HG03103 (cell line): ENCODE measurements around the gene CLUH.
A peak's percentile ranks its signal among the peaks of the same experiment; 100 is the strongest.

Experiments
- ATAC-seq: cut with Tn5 transposase; IDR thresholded peaks from one replicate; pipeline ENCODE4 v1.9.1; 2021; ENCODE audit warnings: low read depth; ENCODE audit not compliant: unreplicated experiment

The CLUH gene, protein sequence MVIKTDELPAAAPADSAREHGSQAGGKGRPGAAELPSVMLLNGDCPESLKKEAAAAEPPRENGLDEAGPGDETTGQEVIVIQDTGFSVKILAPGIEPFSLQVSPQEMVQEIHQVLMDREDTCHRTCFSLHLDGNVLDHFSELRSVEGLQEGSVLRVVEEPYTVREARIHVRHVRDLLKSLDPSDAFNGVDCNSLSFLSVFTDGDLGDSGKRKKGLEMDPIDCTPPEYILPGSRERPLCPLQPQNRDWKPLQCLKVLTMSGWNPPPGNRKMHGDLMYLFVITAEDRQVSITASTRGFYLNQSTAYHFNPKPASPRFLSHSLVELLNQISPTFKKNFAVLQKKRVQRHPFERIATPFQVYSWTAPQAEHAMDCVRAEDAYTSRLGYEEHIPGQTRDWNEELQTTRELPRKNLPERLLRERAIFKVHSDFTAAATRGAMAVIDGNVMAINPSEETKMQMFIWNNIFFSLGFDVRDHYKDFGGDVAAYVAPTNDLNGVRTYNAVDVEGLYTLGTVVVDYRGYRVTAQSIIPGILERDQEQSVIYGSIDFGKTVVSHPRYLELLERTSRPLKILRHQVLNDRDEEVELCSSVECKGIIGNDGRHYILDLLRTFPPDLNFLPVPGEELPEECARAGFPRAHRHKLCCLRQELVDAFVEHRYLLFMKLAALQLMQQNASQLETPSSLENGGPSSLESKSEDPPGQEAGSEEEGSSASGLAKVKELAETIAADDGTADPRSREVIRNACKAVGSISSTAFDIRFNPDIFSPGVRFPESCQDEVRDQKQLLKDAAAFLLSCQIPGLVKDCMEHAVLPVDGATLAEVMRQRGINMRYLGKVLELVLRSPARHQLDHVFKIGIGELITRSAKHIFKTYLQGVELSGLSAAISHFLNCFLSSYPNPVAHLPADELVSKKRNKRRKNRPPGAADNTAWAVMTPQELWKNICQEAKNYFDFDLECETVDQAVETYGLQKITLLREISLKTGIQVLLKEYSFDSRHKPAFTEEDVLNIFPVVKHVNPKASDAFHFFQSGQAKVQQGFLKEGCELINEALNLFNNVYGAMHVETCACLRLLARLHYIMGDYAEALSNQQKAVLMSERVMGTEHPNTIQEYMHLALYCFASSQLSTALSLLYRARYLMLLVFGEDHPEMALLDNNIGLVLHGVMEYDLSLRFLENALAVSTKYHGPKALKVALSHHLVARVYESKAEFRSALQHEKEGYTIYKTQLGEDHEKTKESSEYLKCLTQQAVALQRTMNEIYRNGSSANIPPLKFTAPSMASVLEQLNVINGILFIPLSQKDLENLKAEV (N-terminal part only)

DNA sequence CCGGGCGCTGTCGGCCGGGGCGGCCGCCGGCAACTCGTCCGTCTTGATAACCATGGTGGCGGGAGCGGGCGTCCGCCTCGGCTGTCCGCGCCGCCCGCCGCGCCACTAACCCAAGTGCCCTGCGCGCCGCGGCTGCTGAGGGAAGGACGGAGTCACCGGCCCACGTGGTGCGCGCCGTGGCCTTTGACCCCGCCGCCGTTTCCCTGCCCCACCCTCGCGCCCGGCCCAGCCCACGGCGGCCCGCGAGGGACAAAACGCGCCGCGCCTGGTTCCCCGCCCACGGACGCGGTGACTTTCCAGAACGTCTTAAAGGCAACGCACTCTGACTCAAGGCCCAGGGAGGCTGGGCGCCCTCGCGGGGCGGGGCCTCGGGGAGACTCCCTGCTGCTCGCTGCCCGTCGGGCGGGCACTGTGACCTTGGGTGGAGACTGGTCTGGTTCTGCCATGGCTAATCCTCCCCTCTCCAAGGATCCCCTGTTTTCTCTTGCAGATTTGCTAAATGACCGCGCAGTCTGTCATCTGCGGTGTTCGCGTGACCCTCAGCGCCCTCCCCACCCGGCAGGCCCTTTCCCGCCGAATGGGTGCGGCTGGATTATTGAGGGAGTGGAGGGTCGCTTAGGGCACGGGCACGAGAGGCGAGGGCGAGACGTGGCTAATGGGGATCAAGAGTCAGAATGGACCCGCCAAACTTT, at the start of gene CLUH:
Gene CLUH (minus strand): TSS at position 157 of the 692 bp plus-strand sequence. CDS start 103 bp downstream, at position 54.
- peak; percentile 67 for ATAC-seq

DNA sequence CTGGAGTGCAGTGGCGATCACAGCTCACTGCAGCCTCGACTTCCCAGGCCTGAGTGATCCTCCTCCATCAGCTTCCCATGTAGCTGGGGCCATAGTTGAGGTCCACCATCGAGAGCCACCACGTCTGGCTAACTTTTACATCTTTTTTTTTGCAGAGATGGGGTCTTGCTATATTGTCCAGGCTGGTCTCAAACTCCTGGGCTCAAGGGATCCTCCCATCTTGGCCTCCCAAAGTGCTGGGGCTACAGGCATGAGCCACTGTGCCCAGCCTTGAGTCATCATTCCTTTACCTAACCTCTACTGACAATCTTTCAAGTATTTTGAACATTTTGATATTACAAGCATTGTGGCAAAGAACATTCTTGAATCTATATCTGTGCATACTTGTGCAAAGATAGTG, 47.3 kb upstream of the CLUH start:
- ATAC-seq = no peak

DNA sequence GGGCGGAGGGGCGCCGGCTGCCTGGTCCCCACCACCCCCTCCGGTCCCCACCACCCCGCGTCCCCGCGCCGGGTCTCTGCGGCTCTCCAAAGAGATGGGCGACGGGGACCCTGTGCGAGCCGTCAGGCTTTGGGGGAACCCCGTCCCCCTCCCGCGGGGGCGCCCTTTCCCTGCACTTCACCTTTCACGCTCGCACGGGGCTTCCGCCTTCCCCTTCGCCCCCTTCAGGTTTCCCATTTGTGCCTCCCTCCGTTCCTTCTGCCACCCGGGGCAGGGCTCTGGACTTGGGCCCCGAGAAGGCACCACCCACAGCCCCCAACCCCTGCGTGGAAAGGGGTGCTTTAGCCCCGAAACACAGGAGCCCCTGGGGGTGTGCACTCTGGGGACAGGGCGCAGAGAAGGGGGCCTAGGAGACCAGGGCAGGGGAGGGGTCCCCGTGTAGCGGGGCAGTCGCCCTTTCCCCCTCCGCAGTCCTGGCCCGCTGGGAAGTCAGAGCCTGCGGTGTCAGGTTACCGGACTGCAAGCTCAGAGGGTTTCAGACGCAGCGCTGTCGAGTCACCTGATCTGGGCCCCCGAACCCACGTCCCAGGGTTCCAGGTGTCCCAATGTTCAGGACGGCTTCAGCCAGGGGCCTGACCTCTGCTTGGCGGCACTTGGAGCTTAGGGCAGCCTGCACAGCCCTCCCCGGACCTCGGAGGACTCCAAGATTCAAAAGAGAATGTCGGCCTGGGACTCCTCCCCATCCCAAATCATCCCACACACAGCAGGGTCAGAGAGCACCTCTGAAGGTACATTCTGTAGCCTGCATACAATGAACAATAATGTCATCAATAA, 44.5 kb upstream of the CLUH start:
- ATAC-seq = no peak

DNA sequence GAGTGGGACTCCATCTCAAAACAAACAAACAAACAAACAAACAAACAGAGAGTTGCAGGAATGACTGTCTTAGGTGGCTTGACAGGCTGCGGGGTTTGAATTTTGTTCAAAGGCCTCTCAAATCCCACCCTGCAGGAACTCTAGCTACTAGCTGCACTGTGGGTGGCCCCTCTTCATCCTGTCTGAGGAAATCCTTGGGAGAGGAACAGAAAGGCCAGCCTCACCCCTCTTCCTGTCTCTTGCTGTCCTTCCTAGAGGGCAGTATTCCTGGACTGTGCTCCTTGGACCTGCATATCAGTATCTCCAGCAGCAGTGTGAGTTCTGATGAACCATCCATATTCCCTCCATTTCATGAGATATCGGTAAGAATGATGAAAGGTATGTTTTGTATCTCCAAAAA, 39.9 kb upstream of the CLUH start:
- no peak for ATAC-seq

DNA sequence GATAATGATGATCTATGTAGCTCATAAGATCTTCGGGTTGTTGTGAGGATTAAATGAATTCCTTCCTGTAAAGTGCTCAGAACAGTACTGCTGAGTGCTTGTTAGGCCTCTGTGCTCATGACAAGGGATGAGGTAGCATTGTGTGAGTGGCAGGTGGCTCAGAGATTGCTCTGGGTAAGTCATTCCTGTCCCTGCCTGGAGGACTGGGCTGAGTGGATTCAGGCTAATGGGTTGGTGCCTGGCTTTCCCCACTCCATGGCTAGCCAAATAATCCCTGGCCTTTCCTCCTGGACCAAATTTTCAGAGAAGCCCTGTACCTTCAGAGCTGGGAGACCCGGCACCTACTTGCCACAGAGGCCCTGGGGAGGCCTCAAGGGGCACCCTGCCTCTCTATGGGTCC, 39.2 kb upstream of the CLUH start:
- ATAC-seq = no peak

DNA sequence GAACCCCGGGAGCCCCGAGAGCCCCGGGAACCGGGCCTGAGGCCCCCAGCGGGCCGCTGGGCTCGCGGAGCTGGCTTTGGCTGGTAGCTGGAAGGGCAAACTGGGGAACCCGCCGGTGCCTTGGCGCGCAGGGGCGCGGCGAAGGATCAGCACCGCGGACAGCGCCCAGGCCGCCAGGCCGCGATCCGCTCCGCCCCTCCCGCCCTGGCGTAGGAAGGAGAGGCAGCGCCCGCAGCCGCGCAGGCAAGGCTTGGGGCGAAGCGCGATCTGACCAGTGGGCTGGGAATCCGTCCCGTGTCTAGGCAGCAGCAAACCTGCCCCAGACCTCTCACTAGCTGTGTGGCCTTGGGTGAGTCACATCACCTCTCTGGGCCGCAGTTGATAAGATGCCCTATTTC, 38.2 kb upstream of the CLUH start:
- ATAC-seq = no peak

DNA sequence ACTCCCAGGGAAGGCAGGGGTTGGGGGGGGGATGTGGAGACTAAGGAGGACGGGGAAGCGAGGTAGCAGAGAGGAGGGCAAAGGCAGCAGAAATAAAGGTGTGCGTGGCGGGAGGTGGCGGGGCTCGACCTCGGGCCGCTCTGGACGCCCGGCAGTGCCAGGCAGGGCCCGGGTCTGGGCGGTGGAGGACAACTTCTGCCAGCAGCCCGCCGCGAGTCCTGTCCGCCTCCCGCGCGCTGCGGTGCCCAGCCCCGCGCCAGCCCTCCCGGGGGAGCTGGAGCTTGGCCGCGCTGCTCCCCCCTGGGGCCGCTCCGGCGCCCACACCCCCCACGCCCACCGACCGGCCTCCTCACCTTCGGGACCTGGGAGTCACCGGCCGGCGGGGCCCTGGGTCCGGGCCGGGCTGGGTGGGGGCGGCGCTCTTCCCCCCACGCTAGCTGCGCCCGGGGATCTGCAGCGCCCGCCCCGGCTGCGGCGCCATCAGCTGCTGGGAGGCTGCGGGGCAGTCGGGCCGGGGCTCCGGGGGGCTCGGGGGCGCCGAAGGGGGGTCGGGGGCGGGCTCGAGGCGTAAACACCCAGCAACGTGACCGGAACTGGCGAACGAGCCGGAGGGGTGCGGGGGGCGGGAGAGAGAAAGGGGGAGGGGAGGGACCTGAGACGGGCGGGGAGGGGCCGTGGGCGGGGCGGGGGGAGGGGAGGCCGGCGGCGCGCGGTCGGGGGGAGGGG, 37.7 kb upstream of the CLUH start, which contains the start of gene CCDC92B:
Gene CCDC92B (minus strand): TSS at position 595 of the 726 bp plus-strand sequence. CDS start 14,507 bp downstream, outside the sequence.
- ATAC-seq = no peak

DNA sequence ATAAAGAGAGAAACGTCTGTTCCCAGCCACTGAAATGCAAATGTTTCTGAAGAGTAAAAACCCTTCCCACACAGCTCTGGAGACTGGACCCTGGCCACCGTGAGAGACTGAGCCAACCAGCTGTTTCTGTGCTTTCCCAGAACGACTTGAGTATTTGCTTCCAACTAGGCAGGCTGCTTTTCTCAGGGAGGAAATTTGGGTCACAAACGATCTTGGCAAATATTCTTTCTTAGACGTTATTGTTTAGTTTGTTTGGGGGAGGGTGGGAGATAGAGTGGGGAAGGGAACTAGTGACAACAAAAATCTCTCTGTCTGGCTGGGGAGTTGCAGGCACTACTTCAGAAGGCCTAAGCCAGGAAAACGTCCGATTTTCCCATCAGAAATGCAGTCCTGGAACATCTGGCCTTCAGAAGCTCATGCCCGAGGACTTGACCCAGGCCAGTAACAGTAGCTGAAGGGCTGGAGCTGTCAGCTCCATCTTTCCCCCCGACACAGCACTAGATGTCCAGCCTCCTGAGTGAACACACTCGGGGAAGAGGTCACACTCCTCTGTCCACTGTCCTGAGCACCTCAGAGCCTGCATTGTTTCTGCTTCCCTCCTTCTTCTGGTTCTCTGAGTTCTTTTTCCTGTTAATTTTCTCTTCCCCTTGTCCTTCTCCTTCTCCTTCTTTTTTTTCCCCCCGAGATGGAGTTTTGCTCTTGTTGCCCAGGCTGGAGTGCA, 33.9 kb upstream of the CLUH start:
- no peak for ATAC-seq

DNA sequence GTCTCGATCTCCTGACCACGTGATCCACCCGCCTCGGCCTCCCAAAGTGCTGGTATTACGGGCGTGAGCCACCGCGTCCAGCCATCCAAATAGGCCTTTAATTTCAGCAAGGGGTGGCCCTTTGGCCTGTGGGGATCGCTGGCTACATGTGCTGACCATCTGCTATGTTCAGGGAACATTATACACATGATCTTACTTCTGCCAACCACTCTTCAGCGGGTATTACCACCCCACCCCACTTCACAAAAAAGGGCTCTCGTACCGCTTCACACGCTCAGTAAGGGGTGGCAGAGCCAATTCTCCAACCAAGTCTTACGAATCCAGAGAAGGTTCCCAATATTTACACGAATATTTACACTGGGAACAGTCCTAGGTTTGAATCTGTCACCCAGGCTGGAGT, 26.1 kb upstream of the CLUH start:
- ATAC-seq = no peak

DNA sequence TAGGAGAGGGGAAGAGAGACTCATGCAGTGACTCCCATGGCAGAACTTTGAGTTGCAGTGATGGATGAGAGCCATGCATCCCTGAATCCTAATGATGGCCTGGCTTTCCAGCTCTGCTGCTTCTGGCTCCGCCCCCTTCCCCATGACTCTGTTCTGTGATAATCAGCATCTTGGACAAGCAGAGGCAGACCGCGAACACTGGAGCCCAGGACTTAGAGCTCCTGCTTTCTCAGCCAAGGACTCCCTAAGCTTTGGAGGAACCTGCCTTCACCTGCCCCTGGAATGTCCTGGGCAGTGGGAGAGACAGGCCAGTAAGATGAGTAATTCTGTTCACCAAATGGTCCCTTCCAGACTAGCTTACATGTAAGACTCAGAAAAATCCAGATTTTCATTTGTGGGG, 25.4 kb upstream of the CLUH start:
- no peak for ATAC-seq

DNA sequence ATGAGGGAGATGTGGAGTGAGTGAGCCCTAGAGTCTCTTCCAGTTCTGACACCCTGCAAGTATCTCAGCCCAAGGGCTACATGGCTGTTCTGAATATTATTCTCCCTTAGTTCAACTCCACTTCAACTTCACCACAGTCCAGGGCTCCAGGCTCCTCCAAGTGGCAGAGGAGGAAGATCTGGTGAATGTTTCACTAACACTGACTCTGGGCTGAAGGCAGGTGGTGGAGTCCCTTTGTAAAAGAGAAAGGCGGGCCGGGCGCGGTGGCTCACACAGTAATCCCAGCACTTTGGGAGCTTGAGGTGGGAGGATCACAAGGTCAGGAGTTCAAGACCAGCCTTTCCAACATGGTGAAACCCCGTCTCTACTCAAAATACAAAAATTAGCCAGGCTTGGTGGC, 24.3 kb upstream of the CLUH start:
- ATAC-seq = no peak

DNA sequence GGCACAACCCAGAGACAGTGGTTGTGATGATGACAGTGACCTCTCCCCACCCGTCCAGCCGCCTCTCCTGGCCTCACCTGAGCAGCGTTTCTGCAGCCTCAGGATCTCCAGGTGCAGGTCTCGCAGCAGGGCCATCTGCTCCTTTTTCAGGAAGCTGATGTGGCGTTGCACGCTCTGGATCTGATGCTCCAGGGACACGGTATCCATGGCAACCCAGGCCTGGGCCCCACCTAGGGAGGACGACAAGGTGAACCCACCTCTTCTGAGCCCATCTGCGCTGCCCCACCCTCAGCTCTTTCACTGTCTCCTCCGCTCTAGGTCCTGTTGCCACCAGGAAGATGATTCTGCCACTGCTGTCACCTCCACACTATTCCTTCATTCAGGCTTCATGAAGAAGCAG, 23.4 kb upstream of the CLUH start:
- no peak for ATAC-seq

DNA sequence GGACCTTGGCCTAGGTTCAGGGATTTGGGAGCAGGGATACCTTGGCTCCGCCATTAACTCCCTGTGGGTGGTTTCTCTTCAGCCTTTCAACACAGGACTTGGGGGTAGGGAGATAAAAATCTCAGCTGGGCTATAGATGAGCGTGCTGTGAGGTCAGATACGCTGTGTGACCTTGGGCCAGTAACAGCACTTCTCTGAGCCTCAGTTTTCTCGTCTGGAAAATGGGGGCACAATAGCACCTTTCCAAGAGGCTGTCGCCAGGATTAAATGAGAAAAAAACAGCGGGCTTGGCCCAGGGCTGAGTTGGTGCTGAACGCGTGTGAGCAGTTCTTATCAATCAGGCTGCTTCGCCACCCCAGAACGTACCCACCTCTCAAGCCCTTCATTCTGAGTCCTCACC, 20.2 kb upstream of the CLUH start:
- ATAC-seq = no peak

DNA sequence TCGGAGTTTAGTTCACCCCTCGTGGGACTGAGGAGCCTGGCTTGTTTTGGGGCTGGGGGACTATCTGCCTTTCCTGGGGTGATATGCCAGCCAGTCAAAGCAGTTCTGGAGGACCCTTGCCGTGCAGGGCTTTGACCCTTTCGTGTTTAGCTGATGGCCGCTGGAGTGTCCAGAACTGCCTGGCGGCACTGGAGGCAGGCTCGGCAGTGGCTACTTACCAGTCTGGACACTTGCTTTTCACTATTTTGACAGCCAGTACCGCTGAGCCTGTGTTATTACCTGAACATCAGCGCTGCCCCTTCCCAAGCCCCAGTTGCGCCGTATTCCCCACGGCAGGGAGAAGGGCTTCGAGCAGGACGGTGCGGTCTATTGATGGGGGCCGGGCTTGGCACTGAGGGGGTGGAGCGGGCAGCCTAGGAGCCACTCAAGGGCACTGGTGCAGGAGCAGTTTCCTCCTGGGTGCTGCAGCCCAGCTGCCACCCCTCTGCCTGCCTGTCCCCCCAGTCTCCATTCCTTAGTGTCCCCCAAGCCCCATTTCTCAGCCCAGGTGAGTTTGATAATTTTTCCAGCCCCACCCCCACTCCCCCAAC, 19.3 kb upstream of the CLUH start:
- ATAC-seq = no peak

DNA sequence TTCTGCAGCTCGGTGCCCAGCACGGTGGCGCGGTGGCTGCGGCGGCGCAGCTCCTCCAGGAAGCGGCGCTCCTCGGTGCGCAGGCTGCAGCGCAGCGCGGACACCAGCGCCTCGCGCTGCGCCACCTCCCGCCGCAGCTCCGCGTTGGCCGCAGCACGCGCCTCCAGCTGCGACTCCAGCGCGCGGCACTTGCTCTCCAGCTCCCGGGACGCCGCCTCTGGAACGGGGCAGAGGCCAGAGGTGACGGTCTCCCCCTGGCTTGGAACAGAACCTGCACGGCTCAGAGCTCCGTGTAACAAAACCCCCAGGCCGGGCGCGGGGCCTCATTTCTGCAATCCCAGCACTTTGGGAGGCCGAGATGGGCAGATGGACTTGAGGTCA, 13.2 kb upstream of the CLUH start:
- ATAC-seq = no peak

DNA sequence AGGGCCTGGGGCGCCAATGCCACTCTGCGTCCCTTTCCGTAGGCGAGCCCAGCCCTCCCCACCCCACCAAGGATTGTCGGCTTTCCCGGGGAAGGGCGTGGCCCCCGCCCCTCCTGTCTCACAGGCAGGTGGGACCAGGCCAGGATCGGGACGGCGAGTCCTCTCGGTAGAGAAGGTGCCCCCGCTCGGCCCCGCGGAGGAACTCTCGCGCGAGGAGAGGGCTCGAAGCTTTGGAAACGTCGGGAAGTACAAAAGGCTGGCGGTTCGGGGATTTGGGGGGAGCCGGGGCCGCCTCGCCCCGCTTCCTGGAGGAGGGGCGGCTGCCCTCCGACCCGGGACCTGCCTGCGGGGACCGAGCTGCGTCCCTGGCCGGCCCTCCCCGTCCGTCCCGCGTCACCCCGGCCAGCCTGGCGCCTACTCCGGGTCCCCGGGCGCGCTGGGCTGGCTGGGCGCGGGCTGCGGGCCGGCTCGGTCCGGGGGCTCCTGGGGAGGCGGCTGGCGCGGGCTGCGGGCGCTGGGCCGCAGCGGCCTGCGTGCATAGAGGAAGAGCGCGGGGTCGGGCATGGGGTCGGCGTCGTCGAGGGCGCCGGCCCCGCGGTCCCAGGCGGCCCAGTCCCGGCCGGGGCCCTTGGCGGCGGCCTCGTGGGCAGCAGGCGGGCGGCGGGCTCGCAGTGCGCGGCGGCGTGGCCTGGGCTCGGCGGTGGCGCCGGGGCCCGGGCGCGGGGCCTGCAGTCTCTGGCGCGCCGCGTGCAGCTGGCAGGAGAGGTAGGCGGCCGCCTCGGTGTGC, 12.6 kb upstream of the CLUH start:
- no peak for ATAC-seq

DNA sequence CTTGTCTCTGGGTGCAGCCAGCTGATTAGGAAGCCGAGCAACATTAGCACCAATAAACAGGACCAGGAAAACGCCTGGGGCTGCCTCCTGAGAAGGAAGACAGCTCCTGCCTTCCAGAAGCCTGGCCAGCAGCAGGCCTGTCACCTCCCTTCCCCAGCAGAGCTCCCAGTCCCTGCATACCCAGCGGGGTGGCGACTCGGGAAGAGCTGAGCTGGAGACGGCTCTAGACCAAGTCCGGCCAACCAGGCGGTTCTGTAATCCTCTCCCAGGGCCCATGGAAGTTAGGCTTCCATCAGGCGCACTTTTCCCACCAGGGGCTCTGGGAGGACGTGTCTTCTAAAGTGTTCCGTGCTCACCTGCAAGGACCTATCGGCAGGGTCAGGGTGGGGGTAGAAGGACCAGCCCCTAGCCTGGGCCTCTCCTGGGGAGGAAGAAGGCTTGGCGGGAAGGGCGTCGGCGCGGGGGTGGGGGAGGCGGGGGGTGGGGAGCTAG, 12.0 kb upstream of the CLUH start:
- no peak for ATAC-seq
